HepG2 (cell line): Measurements from ENCODE around the gene FAM117A. TPM values are rescaled to one million over a fixed set of nuclear protein-coding genes. Genes with fewer than 3 reads are reported as not detected.

Experiments
- ATAC-seq: fragments of 200-7000 bp; cut with Tn5 transposase; 3 replicates; pipeline ENCODE4 v1.9.1; 2020; ENCODE audit warnings: mild to moderate bottlenecking, moderate library complexity
- BruUV-seq: library from RNA; stranded (reverse); fragments of 400-500 nt; replicated peaks from 2 replicates; lab custom pipeline; 2021; lab: Mats Ljungman, UMichigan
- CTCF ChIA-PET: fragments of 300-600 bp; formaldehyde crosslinking; extraction: SDS; loops from one replicate; lab custom pipeline; 2021; ENCODE audit warnings: low total read pairs, inconsistent platforms, low intra/inter-chr PET ratio; lab: Yijun Ruan, JAX
- POLR2A ChIA-PET: fragments of 350-600 bp; sonication (Branson Sonifier 250); formaldehyde crosslinking; loops from one replicate; lab custom pipeline; 2020; ENCODE audit warnings: antibody characterized with exemption, inconsistent platforms; lab: Yijun Ruan, JAX
- DNase-seq: peaks from one replicate; pipeline ENCODE4 v3.0.0-alpha.2; 2015; ENCODE audit warnings: low spot score
- FAIRE-seq: peaks from 3 replicates; lab custom pipeline; 2011; peaks lifted over from hg19 to GRCh38; lab: Jason Lieb, UNC
- H2AFZ ChIP-seq: one replicate; pipeline ENCODE4 v1.6.1; 2011; ENCODE audit warnings: low read length, inconsistent platforms
- H3K27ac ChIP-seq: fragments of 300-600 bp; 3 replicates; pipeline ENCODE4 v1.8.0; 2011; ENCODE audit warnings: mixed run types, mild to moderate bottlenecking, mixed read lengths, low read length, inconsistent platforms; ENCODE audit not compliant: insufficient read depth; ENCODE audit errors: extremely low read length
- H3K27me3 ChIP-seq, 2 experiments: fragments of 200-600 bp in 1 of 2; 2 replicates in 1 of 2; 3 replicates in 1 of 2; pipeline versions ENCODE4 v1.6.0 to v1.8.0; 2011; ENCODE audit warnings: low read length in 2 of 2, mild to moderate bottlenecking in 2 of 2, moderate library complexity in 2 of 2, inconsistent platforms in 1 of 2; ENCODE audit not compliant: insufficient read depth in 2 of 2, control insufficient read depth in 1 of 2
- H3K36me3 ChIP-seq, 2 experiments: fragments of 200-600 bp in 1 of 2; replicated peaks in 1 of 2; 2 replicates in 1 of 2; 3 replicates in 1 of 2; pipeline versions ENCODE4 v1.5.1 to v1.8.0; 2011; ENCODE audit warnings: low read length in 2 of 2, inconsistent platforms in 1 of 2; ENCODE audit not compliant: insufficient read depth in 2 of 2, control insufficient read depth in 1 of 2
- H3K4me1 ChIP-seq: 2 replicates; pipeline ENCODE4 v1.5.1; 2012; ENCODE audit warnings: low read length, inconsistent platforms; ENCODE audit not compliant: insufficient read depth
- H3K4me2 ChIP-seq: 2 replicates; pipeline ENCODE4 v1.6.0; 2011; ENCODE audit warnings: low read depth, low read length, inconsistent platforms
- H3K4me3 ChIP-seq, 3 experiments: fragments of 200-600 bp in 1 of 3; sonication (generic), shearing (Covaris generic) in 1 of 3; replicated peaks in 1 of 3; 2 replicates each; pipeline ENCODE4 v1.5.1; 2011 to 2016; ENCODE audit warnings: low read length in 3 of 3, inconsistent platforms in 2 of 3, low read depth in 2 of 3, mild to moderate bottlenecking in 2 of 3, control low read depth in 1 of 3, mixed read lengths in 1 of 3; ENCODE audit not compliant: insufficient read depth in 1 of 3
- H3K79me2 ChIP-seq: one replicate; pipeline ENCODE4 v1.6.1; 2011; ENCODE audit warnings: low read length, inconsistent platforms; ENCODE audit not compliant: insufficient read depth
- H3K9ac ChIP-seq: 2 replicates; pipeline ENCODE4 v1.6.0; 2011; ENCODE audit warnings: mild to moderate bottlenecking, low read depth, low read length, inconsistent platforms; ENCODE audit not compliant: insufficient read depth
- H3K9me3 ChIP-seq: 2 replicates; pipeline ENCODE4 v1.5.1; 2012; ENCODE audit warnings: mild to moderate bottlenecking, low read length
- H4K20me1 ChIP-seq: 2 replicates; pipeline ENCODE4 v1.6.0; 2011; ENCODE audit warnings: inconsistent platforms, mild to moderate bottlenecking, low read length, moderate library complexity; ENCODE audit not compliant: insufficient read depth
- DNMT3B ChIP-seq: conservative IDR thresholded peaks from 2 replicates; pipeline ENCODE4 v1.6.1; 2016; ENCODE audit warnings: missing biosample characterization, control low read depth
- EZH2 ChIP-seq: conservative IDR thresholded peaks from 2 replicates; pipeline ENCODE4 v1.6.1; 2012; ENCODE audit warnings: mild to moderate bottlenecking, low read depth, low read length, moderate library complexity
- IKZF1 ChIP-seq: fragments of 450-650 bp; IDR thresholded peaks from 2 replicates; pipeline ENCODE4 v1.7.1; 2016
- KLF9 ChIP-seq: IDR thresholded peaks from 2 replicates; pipeline ENCODE4 v1.6.1; 2016; ENCODE audit warnings: low read depth
- MED13 ChIP-seq: sonication (generic); formaldehyde crosslinking; IDR thresholded peaks from 2 replicates; pipeline ENCODE4 v1.5.0; 2020; ENCODE audit warnings: missing genetic modification reagents
- TBX3 ChIP-seq: fragments of 450-650 bp; IDR thresholded peaks from 2 replicates; pipeline ENCODE4 v1.6.1; 2017; ENCODE audit warnings: antibody characterized with exemption, mild to moderate bottlenecking, inconsistent platforms, borderline replicate concordance
- ZNF629 ChIP-seq: sonication (generic); formaldehyde crosslinking; conservative IDR thresholded peaks from 2 replicates; pipeline ENCODE4 v1.5.0; 2020; ENCODE audit warnings: missing genetic modification reagents
- ZNF737 ChIP-seq: sonication (generic); formaldehyde crosslinking; IDR thresholded peaks from 2 replicates; pipeline ENCODE4 v1.5.0; 2020; ENCODE audit warnings: missing genetic modification reagents, mild to moderate bottlenecking, borderline replicate concordance
- ZNF780A ChIP-seq: sonication (generic); formaldehyde crosslinking; IDR thresholded peaks from 2 replicates; pipeline ENCODE4 v1.8.0; 2022; ENCODE audit warnings: mild to moderate bottlenecking, missing genetic modification reagents, moderate library complexity
- ZSCAN29 ChIP-seq: sonication (generic); formaldehyde crosslinking; conservative IDR thresholded peaks from 2 replicates; pipeline ENCODE4 v1.4.0; 2020; ENCODE audit warnings: mild to moderate bottlenecking, missing genetic modification reagents
- WGBS: methylation state at CpG from one replicate; pipeline ENCODE4 v1.1.6; 2017; ENCODE audit warnings: low lambda C conversion rate; 5-methylcytosine and 5-hydroxymethylcytosine counted together
- in situ Hi-C: cut with HindIII; loops from 2 replicates; pipeline ENCODE4 v1.10.0; 2017; ENCODE audit warnings: low pct_unique_long_range_greater_than_20kb; ENCODE audit not compliant: extremely low pct_ligation_motif_present
- intact Hi-C: fragments of 100-400 bp; cut with micrococcal nuclease; formaldehyde crosslinking; loops from one replicate; pipeline ENCODE4 v1.10.0; 2022; ENCODE audit not compliant: unreplicated experiment
- polyA plus RNA-seq, 8 experiments: library from polyadenylated mRNA; depleted of rRNA in 3 of 8; stranded (reverse) in 7 of 8; unstranded in 1 of 8; fragments of >200 nt; fragmentation: Illumina TruSeq in 4 of 8; extraction: Trizol in 4 of 8; gene quantifications; 2 replicates each; pipeline versions ENCODE4 v1.2.1 to v1.2.3, GENCODE V29; 2011 to 2016; ENCODE audit warnings: low read depth in 4 of 8, missing spikeins in 1 of 8, mixed read lengths in 1 of 8; ENCODE audit not compliant: insufficient read depth in 1 of 8
- total RNA-seq, 5 experiments: library from RNA; depleted of rRNA; stranded (reverse); fragments of >200 nt; fragmentation: Illumina TruSeq; extraction: Trizol; gene quantifications; 2 replicates each; pipeline ENCODE4 v1.2.3, GENCODE V29; 2016; ENCODE audit warnings: low read depth in 1 of 5
- TF ChIP-seq, protein P1 (sequence below): sonication (generic); formaldehyde crosslinking; IDR thresholded peaks from 2 replicates; pipeline ENCODE4 v1.5.0; 2020; ENCODE audit warnings: mild to moderate bottlenecking, missing genetic modification reagents, borderline replicate concordance
- TF ChIP-seq, protein P2 (sequence below): sonication (generic); formaldehyde crosslinking; conservative IDR thresholded peaks from 2 replicates; pipeline ENCODE4 v1.4.0; 2020; ENCODE audit warnings: missing genetic modification reagents
- TF ChIP-seq, protein P3 (sequence below): IDR thresholded peaks from 2 replicates; pipeline ENCODE4 v1.6.1; 2016; ENCODE audit warnings: missing genetic modification reagents, missing compliant biosample characterization
- TF ChIP-seq, protein P4 (sequence below): sonication (generic); formaldehyde crosslinking; IDR thresholded peaks from 2 replicates; pipeline ENCODE4 v1.4.0; 2020; ENCODE audit warnings: missing genetic modification reagents

The FAM117A gene
- total and polyA plus RNA-seq, 2 of the 13 experiments (the other 11 are each of a cell fraction or from before 2014, with no cell fraction given) = 12.1 to 19.8 TPM

DNA sequence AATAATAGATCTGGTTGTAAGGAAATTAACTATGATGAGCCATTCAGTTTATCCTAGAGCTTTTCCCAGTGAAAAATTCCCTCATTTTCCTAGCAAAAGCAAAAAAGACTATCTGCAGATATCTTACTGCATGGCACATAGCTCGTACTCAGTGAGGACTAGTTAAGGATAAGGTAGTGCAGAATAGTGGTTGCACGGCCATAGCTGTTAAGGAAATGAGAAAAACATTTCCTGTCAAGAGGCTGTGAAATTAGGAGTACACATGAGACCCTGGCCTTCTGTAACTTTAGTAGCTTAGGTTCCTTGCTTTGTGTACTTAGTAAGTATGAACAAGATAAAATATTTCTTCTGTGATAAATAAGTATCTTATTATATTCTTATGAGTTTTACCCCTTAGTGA, 34.8 kb upstream of the FAM117A start:
- CTCF ChIA-PET = no interaction called here
- H3K9me3 ChIP-seq = no peaks in the 10 kb centered on the region
- peaks cover 30 to 83% of the 10 kb centered on the region in 2 experiments for H3K36me3 ChIP-seq
- in situ Hi-C loops = no loop called here
- intact Hi-C loops = no loop called here
- no peaks in the 10 kb centered on the region for H3K27me3 ChIP-seq
- no peak overlapping the region for H3K9ac ChIP-seq
- H4K20me1 ChIP-seq = peaks cover 4% of the 10 kb centered on the region; the same call in 1 of the 2 replicates
- ATAC-seq (no peak), DNase-seq (no peak), FAIRE-seq (no peak)
- BruUV-seq = no TSS peak
- H2AFZ ChIP-seq = no peak overlapping the region
- no peak overlapping the region for H3K4me3 ChIP-seq
- H3K4me1 ChIP-seq = no peaks in the 10 kb centered on the region
- H3K27ac ChIP-seq = no peak overlapping the region
- POLR2A ChIA-PET = interaction anchor here (2.6 kb wide), 1 partner anchor 11 kb away, joined by 9 read pairs; the partner anchor contains the start of gene KAT7
- H3K79me2 ChIP-seq = peaks cover 30% of the 10 kb centered on the region
- H3K4me2 ChIP-seq = no peak overlapping the region
- WGBS = 97% methylated on average over 2 of the region's 2 CpGs
- no peak for TF ChIP-seq DNMT3B (CRISPR knock-in tag)
- TF ChIP-seq MED13 = no peak
- TF ChIP-seq, protein P1, sequence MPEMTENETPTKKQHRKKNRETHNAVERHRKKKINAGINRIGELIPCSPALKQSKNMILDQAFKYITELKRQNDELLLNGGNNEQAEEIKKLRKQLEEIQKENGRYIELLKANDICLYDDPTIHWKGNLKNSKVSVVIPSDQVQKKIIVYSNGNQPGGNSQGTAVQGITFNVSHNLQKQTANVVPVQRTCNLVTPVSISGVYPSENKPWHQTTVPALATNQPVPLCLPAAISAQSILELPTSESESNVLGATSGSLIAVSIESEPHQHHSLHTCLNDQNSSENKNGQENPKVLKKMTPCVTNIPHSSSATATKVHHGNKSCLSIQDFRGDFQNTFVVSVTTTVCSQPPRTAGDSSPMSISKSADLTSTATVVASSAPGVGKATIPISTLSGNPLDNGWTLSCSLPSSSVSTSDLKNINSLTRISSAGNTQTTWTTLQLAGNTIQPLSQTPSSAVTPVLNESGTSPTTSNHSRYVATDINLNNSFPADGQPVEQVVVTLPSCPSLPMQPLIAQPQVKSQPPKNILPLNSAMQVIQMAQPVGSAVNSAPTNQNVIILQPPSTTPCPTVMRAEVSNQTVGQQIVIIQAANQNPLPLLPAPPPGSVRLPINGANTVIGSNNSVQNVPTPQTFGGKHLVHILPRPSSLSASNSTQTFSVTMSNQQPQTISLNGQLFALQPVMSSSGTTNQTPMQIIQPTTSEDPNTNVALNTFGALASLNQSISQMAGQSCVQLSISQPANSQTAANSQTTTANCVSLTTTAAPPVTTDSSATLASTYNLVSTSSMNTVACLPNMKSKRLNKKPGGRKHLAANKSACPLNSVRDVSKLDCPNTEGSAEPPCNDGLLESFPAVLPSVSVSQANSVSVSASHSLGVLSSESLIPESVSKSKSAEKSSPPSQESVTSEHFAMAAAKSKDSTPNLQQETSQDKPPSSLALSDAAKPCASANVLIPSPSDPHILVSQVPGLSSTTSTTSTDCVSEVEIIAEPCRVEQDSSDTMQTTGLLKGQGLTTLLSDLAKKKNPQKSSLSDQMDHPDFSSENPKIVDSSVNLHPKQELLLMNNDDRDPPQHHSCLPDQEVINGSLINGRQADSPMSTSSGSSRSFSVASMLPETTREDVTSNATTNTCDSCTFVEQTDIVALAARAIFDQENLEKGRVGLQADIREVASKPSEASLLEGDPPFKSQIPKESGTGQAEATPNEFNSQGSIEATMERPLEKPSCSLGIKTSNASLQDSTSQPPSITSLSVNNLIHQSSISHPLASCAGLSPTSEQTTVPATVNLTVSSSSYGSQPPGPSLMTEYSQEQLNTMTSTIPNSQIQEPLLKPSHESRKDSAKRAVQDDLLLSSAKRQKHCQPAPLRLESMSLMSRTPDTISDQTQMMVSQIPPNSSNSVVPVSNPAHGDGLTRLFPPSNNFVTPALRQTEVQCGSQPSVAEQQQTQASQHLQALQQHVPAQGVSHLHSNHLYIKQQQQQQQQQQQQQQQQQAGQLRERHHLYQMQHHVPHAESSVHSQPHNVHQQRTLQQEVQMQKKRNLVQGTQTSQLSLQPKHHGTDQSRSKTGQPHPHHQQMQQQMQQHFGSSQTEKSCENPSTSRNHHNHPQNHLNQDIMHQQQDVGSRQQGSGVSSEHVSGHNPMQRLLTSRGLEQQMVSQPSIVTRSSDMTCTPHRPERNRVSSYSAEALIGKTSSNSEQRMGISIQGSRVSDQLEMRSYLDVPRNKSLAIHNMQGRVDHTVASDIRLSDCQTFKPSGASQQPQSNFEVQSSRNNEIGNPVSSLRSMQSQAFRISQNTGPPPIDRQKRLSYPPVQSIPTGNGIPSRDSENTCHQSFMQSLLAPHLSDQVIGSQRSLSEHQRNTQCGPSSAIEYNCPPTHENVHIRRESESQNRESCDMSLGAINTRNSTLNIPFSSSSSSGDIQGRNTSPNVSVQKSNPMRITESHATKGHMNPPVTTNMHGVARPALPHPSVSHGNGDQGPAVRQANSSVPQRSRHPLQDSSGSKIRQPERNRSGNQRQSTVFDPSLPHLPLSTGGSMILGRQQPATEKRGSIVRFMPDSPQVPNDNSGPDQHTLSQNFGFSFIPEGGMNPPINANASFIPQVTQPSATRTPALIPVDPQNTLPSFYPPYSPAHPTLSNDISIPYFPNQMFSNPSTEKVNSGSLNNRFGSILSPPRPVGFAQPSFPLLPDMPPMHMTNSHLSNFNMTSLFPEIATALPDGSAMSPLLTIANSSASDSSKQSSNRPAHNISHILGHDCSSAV = no peak
- no peak for TF ChIP-seq ZSCAN29
- TF ChIP-seq IKZF1 = no peak
- TF ChIP-seq, protein P2, sequence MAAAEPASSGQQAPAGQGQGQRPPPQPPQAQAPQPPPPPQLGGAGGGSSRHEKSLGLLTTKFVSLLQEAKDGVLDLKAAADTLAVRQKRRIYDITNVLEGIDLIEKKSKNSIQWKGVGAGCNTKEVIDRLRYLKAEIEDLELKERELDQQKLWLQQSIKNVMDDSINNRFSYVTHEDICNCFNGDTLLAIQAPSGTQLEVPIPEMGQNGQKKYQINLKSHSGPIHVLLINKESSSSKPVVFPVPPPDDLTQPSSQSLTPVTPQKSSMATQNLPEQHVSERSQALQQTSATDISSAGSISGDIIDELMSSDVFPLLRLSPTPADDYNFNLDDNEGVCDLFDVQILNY = no peak
- TF ChIP-seq ZNF737 = no peak
- no peak for TF ChIP-seq ZNF780A (CRISPR knock-in tag)
- TF ChIP-seq, protein P3, sequence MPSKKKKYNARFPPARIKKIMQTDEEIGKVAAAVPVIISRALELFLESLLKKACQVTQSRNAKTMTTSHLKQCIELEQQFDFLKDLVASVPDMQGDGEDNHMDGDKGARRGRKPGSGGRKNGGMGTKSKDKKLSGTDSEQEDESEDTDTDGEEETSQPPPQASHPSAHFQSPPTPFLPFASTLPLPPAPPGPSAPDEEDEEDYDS (CRISPR knock-in tag) = no peak
- TF ChIP-seq ZNF629 (CRISPR knock-in tag) = no peak
- no peak for TF ChIP-seq KLF9 (CRISPR knock-in tag)
- TF ChIP-seq, protein P4, sequence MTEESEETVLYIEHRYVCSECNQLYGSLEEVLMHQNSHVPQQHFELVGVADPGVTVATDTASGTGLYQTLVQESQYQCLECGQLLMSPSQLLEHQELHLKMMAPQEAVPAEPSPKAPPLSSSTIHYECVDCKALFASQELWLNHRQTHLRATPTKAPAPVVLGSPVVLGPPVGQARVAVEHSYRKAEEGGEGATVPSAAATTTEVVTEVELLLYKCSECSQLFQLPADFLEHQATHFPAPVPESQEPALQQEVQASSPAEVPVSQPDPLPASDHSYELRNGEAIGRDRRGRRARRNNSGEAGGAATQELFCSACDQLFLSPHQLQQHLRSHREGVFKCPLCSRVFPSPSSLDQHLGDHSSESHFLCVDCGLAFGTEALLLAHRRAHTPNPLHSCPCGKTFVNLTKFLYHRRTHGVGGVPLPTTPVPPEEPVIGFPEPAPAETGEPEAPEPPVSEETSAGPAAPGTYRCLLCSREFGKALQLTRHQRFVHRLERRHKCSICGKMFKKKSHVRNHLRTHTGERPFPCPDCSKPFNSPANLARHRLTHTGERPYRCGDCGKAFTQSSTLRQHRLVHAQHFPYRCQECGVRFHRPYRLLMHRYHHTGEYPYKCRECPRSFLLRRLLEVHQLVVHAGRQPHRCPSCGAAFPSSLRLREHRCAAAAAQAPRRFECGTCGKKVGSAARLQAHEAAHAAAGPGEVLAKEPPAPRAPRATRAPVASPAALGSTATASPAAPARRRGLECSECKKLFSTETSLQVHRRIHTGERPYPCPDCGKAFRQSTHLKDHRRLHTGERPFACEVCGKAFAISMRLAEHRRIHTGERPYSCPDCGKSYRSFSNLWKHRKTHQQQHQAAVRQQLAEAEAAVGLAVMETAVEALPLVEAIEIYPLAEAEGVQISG (CRISPR knock-in tag) = no peak
- TF ChIP-seq EZH2 = no peak
- TF ChIP-seq TBX3 = no peak
